COR-L47 (cell line): ENCODE results near the gene FGF21.
"Not testable (repeated sequence)": the region's sequence is repeated elsewhere in the genome, so short reads cannot be mapped to it uniquely, and the experiment has no call there.

Experiments used
- DNase-seq: peaks from one replicate; lab custom pipeline; 2025; lab: John Stamatoyannopoulos, UW

Gene FGF21

DNA sequence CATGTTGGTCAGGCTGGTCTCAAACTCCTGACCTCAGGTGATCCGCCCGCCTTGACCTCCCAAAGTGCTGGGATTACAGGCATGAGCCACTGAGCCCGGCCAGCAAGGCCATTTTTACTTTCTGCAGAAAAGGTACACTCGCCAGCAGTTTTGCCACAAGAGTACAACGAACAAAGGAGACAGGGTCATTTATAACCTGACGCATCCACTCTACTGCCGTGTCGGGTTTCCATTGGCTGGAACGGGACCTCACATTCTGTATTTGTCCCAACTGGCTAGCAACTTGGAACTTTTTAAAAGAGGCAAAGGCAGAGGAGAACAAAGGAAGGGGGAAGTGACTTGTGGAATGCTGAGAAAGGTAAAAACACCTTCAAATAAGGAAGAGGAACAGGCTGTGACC lies 32.0 kb downstream of the FGF21 start:
- not testable (repeated sequence) for DNase-seq

DNA sequence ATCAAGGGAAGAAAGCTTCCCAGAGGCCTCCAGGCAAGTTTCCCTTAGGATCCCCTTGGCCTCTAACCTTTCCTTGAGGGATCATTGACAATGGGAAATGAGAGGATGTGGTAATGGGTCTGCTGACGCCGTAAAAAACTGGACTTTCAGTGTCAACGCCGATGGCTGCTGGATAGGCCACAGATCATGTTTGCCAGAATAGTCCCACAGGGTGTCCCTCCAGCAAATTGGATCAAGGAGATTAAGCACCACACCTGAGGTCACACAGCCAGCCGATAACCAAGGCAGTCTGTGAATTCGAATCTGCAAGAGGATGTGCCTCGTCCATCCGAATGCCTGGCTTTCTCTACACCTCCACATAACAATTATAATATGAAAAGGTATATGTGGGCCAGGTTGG lies 37.9 kb downstream of the FGF21 start:
- DNase-seq: no peak

DNA sequence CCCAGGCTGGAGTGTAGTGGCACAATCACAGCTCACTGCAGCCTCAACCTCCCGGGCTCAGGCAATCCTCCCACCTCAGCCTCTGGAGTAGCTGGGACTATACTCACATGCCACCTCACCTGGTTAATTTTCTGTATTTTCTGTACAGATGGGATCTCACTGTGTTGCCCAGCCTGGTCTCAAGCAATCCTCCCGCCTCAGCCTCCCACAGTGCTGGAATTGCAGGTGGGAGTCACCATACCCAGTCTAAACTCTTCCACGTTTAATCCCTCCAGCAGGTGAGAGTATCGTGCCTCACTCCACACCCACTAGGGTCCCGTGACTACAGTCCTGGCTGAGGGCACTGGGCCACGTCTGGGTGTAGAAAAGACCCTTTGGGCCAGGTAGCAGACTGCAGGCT lies 39.0 kb downstream of the FGF21 start:
- no peak for DNase-seq

DNA sequence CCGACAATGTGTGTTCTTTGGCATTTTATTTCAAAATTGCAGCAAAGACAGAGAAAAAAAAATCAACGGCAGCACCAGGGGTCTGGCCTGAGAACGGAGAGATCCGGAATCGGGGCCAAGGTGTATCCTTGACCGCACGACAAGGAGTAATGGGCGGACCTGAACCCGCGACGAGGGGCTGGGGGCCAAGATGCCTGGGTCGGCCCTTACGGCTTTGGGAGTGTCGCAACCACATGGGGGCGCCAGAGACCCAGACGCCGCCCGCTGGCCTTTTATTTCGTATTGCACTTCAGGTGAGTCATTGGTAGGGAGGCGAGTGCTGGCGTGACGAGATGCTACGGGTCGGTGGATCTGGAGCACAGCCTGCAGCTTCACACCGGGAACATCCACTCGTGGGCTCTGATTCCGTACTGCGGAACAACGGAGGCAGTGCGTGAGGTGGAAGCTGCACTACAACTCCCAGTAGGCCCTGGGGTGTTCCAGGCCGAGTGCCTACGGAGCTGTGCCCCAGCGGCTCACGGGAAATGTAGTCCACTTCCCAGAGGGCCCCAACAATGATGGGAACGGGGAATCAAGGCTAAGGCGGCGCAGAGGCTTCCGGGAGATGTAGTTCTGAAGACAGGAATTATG lies 39.8 kb downstream of the FGF21 start:
- DNase-seq: peak; percentile 90

DNA sequence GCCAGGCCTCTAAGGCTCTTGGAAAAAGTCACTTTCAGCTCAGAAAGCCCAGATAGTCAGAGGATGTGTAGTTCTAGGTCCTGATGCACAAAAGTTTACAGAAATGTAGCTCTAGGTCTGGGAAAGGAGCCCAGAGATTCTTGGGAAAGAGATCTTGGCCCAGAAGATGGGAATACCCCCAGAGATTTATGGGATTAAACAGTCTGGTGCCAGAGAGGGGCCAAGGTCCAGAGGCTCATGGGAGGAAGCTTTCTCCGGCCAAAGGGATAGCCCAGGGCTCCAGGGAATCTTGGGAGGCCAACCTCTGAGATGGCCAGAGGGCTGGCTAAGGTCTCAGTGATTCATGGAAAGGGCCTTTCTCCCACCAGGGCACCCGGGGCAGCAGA lies 40.4 kb downstream of the FGF21 start:
- DNase-seq: no peak

DNA sequence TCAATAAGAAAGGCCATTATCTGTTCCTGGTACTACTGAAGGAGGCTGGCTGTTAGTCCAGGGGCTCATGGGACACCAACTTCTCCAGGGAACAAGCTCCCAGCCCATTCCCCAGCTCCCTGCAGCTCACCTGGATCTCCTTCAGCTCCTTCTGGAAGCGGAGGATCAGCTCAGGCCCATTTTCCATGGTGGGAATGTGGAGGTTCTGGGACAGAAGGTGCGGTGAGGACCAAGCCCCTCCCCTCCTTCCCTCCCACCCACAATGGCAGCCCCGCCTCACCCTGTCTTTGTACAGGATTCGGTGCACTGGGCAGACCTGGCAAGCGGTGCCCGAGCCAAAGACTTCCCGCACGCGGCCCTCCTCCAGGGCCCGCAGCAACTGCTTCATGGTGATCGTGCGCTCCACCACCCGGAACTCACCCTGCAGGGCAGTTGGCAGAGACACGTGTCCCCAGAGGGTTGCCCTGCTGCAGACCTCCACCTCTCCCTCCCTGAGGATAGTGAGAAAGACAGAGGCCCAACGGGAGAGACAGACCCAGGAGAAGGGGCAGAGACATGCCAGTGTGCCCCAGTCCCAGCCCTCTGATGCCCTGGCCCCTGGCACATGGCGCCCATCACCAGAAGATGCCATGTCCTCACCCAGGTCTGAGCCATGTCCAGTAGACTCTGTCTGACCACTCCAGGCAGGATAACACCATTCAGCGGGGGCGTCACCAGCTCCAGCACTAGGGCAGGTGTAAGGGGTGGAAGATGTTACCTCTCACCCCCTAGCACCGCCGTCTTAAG lies 41.2 kb downstream of the FGF21 start:
- no peak for DNase-seq

DNA sequence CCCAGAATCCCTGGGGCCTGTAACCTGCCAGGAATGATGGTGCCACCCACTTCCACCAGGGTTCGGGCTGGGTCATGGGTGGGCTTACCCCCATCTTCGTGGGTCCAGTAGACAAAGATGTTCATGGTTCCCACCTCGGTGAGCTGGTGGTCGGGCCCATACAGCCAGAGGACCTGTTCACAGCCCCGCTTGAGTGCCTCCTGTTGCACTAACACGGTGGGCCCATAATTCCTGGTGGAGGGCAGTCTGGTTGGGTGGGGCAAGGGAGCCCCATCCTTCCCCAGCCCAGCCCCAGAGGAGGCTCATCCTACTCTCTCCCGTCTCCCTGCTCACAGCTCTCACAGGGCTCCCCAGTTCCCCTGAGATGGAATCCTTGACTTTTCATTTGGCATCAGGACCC lies 41.8 kb downstream of the FGF21 start:
- no peak for DNase-seq

DNA sequence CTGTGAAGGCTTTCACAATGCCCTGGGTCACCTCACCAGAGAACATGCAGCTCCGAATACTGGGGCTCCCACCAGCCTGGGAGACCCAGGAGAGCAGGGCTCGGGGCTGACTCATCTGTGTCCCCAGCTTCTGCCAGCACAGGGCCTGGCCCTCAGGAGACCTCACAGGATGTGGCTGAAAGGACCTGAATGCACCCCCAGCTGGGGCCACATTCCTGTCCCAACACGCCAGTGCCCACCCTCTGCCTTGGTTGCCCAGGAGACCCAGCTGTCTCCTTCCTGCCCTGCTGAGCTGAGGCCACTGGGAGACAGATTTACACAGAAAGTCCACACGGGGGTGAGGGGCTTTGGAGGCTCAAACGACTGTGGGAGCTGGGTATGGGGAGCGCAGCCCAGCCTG lies 43.6 kb downstream of the FGF21 start:
- peak; percentile 63 for DNase-seq

DNA sequence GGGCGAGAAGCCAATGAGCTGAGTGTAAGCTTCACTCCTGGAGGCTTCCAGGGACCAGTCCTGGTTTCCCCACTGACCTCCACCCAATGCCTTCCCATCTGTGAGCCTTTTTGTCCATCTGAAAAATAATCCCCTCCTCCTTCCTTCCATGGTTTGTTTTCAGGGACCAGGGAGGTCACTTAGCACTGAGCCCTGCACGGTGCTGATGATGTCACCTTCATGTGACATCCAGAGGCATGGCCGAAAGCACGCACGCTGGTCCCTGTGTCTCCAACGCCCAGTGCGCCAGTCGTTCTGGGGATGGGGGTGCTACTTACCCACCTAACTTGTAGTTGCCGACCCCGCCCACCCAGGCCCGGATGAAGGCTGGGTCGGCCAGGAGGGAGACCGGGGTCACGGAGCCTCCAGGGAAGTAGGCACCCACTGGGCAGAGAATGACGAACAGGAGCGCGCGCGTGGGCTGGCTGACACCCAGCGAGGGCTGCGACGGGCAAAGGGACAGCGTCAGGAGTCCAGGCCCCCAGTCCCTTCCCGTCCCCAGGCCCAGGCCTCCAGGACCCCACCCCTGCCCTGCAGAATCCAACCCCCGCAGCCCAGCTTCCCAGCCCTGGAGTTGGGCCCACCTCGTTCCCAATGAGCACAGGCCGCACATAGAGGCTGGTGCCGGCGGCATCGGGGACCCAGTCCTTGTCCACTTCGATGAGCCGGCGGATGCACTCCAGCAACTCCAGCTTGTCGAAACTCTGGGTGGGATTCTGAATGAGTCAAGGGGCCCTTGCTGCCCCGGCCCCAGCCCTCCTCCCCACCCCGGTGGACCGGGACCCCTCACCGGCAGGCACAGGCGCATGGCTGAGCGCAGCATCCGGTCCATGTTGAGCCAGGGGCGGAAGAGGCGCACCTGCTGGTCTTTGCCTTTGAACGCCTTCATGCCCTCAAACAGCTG lies 44.3 kb downstream of the FGF21 start:
- DNase-seq: no peak

DNA sequence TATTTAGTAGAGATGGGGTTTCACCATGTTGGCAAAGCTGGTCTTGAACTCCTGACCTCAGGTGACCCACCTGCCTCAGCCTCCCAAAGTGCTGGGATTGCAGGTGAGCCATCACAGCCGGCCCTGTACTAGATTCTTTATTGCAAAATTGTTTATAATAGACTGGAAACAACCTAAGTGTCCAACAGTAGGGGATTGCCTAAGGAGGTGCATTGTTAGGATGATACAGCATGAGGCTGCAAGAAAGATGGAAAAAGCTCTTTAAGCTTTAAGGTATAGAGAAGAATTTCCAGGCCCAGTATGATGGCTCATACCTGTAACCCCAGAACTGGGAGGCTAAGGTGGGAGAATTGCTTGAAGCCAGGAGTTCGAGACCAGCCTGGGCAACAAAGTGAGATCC lies 47.3 kb downstream of the FGF21 start:
- DNase-seq: no peak

DNA sequence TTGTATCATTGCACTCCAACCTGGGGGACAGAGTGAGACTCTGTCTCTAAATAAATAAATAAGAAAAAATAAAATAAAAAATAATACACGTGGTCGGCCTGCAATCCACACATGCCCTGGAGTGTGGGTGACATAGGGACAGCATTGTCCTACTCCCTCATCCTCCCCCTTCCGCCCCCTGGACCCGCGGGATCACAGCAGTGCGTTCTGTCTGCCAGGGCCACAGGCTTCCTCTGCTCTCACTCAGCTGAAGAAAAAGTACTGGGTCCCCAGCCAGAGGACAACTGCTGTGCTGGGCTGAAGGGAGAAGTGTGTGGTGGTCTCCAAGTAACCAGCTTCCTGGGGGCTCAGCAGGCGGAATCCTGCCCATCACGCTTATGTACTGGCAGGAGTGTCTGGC lies 49.2 kb downstream of the FGF21 start:
- DNase-seq: no peak

DNA sequence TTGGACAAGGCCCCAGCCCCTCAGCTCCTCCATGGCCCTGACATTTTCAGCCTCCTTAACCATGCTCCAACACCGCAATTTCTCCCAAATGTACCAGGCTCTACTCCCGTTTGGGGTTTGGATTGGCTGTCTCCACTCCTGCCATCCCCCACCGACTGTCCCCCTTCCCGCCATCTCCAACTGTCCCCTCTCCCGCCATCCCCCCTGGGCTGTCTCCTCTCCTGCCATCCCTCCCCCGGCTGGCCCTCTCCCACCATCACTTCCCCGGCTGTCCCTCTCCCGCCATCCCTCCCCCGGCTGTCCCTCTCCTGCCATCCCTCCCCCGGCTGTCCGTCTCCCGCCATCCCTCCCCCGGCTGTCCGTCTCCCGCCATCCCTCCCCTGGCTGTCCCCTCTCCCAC lies 50.1 kb downstream of the FGF21 start:
- no peak for DNase-seq

DNA sequence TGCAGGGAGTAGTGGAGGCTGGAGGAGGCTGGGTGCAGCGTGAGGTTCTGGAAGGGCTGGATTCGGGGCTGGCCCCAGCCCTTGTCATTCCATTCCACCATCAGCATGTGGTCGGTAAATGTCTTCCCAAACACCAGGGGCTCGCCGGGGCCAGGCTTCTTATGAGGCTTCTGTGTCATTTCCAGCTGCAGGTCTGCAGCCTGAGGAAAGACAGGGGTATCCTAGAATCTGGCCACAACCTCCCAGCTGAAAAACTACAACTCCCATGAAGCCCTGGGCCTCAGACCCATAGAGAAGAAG lies 51.1 kb downstream of the FGF21 start:
- no peak for DNase-seq

DNA sequence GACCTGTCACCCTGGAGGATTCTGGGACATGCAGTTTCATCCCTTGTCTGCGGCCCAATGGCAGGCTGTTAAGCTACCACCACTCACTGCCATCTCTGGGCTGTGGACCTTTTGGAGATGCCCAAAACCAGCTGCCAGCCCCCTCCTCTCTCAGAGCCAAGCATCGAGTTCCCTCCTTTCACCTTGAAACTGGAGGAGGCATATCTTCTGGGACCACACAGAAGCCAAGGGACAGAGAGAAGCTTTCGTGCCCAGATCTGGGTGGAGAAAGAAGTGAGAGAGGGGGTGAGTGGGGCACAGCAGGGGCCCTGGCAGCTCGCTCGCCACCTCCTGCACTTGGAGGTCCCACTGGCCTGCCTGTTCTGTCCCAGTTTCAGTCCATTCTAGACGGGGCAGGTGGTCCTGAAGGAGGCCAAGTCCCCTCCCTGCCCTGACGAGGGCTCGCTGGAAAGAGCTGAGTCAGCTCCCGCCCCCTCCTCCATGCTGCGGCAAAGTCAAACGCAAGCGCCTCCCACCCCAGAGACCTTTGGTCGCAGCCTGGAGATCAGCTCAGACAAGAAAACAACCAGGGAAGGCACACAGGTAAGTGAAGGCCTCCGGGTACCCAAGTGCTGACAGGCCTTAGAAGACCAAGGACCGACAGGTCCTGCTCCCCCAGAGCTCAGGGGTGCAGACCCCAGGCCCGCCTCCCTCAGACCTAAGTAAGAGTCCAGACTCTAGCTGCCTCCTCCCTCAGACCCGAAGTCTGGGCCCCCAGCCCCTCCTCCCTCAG lies 51.7 kb downstream of the FGF21 start:
- DNase-seq: no peak

DNA sequence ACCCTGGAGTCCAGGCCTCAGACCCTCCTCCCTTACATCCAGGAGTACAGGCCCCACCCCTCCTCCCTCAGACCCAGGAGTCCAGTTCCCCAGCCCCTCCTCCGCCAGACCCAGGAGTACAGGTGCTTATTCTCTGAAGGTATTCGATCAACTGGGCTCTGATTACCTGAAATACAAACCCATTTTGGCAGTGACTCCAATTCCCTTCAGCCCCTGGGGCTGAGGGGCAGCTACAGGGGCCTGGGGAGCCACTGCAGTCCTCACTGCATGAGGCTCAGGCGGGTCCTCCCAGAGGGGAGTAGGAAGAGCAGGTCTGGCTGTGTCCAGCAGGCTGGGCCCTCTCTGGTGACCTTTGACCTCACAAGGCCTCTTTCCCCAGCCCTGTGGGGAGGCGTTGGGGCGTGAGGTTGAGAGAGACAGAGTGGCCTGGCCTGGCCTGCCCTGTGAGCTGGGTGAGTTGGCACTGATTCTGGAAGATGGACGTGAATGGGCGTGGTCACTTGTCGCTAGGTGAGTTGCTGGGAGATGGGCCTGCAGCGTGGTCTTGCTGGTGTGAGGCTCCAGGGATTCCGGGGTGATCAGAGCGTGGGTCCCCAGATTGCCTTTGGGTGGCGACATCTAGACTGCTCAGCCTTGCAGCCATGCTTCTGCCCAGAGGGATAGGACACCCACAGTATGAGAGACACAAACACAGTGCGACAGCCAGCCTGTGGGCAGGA lies 52.4 kb downstream of the FGF21 start:
- DNase-seq: no peak
